Kidney capillary endothelial cell (primary cell): ENCODE measurements around the gene BEND4.
"Not testable (repeated sequence)": the region's sequence is repeated elsewhere in the genome, so short reads cannot be mapped to it uniquely, and the experiment has no call there.

Experiments used
- DNase-seq: peaks from one replicate; pipeline ENCODE4 v3.0.0-alpha.2; 2018; ENCODE audit warnings: low spot score

Gene BEND4

DNA sequence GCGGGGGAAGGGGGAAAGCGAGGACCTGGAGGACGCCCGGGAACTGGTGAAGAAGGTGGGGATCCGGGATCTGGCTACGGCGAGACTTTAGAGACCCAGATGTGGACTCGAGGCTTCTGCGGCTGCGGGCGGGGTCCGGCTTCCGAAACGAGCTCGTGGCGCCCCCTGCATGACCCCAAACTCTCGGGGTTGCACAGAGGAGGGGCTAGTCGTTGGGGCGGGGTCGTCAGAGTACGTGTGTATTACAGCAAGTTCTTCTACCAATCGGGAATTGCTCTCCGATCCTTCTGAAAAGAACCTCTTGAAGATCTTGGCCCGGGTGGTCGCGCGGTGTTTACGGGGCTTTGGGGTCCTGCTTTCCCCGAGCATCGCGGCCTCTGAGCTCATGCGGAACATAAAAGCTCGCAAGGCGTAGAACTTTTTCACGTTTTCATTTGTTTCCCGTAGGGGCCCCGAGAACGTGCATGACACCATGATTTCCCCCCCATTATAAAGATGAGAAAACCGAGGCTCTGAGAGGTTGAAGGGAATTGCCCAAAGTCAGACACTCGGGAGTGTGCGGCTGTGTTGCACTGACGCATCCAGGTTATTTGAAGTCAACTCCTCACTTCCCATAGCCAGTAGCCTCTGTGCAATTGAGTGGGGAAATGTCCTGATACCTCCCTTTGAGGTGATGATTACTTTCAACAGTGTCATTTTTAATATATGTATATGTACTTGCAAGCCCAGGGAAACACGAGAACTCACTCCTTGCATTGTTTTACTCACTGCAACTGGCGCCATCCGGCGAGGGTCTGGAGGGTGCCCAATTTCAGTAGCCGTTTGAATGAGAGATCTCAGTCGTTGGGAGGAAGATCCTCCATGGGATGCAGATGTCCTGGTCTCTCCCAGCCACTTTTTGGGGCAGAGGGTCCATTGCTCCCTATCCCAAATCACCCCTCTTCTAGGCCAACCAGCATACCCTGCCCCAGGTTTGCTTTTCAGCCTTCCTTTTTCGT is at the start of gene BEND4:
Gene BEND4, minus strand, starts transcription at position 149 of the 998 bp plus-strand sequence. CDS start 512 bp downstream, outside the sequence.
- DNase-seq = no peak

DNA sequence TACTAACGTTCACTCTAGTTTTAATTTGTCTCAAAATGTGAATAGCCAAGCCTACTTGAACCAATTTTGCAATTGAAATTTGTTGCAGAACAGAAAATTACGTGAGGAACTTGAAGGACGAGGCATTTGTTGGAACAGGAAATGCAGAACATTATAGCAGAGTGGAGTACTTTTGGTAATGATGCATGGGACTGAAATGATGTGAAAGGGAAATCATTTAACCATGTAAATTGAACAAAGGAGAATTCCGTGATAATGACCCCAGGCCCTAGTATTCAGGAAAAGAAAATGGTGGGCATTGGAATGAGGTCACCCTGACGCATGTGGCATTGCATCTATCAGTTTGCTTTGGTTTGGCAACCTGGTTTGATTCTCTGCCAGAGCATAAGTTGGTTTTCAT is 44.9 kb upstream of the BEND4 start:
- DNase-seq = no peak

DNA sequence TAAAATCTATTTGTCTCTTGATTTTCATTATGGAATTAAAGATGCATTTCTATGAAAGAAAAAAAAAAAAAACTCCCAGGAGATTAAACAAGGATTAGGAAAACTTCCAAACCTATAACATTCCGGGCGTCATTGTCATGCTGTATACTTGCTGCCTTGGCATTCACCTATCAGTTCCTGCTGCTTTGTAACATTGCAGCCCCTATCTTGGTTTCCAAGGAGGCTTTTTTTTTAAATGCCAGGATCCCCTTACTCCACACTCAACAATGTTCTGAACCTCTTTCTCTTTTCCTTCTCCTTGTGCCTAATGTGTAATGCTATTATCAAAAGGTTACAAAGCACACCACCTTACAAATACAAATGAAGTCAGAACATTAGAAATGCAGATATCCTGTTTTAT is 20.5 kb upstream of the BEND4 start:
- no peak for DNase-seq

DNA sequence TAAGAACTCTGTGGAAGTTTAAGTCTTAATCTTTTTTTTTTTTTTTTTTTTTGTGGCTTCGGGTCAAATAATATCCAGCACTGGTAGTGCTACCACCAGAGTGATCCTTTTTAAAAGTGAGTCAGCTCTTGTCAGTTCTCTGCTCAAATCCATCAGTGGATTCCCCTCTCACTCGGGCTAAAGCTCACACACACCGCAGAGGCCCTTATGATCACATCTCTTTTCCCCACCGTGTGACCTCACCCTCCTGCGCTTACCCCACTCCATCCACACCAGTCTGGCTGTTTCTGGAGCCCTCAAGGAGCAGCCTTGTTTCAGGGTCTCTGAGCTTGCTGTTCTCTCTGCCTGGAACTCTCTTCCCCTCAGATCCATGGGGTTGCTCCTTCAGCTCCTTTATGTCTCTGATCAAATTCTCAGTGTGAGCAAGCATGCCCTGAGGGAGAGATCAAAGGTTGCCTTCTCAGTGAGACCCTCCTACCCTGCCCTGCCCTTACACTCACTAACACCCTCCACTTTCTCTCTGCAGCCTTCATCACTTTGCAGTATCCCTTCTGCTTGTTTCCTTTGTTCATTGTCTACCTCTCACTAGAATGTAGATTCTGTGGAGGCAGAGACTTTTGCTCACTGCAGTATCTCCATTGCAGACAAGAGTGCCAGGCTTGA is 19.8 kb upstream of the BEND4 start:
- DNase-seq = no peak

DNA sequence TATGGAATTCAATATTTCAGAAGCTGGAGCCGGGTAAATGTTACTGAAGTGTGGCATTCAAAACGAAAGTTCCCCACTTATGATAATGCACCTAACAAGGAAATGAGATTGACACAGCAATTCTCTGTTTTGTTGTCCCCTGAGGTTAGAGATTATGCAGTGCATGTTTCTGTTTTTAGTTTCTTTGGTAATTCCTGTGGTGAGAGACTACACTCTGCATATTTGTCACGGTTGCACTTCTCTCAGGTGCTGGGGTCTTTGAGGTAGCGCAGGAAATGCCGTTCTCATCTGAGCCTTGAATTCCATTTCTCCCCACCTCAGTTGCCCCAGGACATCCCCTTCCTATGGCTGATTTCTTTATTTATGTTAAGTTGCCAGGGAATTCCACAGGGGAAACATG is 15.3 kb upstream of the BEND4 start:
- no peak for DNase-seq

DNA sequence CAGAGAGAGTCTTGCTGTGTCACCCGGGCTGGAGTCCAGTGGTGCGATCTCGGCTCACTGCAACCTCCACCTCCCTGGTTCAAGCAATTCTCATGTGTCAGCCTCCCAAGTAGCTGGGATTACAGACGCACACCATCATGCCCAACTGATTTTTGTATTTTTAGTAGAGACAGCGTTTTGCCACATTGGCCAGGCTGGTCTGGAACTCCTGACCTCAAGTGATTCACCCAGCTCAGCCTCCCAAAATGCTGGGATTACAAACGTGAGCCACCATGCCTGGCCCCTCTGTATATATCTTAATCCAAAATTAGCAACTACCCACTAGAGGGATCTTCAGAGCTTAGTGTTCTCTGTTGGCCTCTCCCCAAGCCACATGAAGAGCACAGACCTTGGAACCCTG is 13.7 kb upstream of the BEND4 start:
- not testable (repeated sequence) for DNase-seq

DNA sequence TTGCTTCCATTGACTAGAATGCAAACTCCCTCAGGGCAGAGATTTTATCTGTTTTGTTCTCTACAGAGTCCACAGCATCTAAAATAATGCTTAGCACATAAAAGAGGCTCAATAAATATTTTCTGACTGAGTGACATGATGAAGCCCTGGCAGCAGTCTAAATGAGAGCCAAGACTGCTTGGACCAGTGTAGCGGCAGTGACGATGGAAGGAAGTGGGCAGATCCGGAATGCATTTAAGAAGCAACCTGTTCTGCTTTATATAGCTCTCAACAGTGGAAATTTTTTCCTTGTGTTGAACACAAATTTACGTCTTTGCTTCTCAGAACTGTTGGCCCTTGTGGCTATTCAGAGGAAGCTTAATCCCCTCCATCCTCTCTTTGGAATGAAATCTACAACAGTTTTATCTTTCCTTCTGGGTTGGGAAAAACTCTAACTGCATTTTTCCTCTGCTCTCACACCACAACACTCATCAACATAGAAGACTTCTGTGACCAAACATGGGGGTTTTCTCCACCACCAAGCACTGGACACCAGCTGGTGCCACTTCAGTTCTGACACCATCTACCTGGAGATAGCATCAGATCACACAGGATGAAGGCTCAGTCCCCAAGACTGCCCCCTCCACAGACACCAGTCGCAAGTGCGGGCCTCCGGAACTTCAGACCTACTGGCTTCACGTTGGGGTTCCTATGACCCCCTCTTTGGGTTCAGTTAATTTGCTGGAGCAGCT is 7.0 kb upstream of the BEND4 start:
- DNase-seq = no peak

DNA sequence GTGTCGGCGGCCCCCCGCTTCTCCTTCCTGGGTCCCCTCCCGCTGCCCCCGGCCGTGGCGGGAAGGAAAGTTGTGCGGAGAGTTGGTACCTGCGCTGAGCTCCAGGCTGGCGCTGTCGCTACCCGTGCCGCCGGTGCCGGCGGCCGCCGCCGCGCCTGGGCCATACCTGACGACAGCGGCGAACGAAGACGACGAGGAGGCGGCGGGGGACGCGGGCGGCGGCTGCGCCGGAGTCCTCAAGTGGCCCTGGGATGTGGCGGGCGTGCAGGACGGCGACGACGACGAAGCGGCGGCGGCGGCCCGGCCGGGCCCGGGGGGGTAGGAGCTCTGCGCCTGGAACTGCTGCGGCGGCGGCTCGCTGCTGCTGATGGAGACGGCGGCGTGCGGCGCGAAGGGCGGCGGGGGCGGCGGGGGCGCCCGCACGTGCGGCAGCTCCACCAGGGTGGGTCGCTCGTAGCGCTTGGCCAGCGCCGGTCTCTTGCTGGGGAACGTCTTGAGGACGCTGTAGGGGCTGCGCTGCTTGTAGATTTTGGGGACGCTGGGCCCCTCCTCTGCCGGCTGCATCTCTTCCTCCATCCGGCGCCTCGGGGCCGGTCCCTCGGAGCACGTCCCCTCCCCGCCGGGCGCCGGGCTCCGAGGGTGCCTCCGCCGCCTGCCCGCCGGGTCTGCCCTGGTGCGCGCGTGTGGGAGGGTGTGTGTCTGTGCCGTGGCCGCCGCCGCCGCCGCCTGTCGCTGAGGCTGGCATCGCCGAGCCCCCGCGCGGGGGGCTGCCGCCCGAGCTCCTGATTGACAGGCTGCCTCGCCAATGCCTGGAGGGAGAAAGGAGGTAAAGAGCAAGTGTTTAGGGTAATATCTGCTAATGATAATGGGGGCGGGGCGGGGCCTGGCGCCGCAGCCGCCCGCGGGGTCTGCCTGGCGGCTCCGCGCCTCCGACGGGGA is 618 bp downstream of the BEND4 start:
- no peak for DNase-seq

DNA sequence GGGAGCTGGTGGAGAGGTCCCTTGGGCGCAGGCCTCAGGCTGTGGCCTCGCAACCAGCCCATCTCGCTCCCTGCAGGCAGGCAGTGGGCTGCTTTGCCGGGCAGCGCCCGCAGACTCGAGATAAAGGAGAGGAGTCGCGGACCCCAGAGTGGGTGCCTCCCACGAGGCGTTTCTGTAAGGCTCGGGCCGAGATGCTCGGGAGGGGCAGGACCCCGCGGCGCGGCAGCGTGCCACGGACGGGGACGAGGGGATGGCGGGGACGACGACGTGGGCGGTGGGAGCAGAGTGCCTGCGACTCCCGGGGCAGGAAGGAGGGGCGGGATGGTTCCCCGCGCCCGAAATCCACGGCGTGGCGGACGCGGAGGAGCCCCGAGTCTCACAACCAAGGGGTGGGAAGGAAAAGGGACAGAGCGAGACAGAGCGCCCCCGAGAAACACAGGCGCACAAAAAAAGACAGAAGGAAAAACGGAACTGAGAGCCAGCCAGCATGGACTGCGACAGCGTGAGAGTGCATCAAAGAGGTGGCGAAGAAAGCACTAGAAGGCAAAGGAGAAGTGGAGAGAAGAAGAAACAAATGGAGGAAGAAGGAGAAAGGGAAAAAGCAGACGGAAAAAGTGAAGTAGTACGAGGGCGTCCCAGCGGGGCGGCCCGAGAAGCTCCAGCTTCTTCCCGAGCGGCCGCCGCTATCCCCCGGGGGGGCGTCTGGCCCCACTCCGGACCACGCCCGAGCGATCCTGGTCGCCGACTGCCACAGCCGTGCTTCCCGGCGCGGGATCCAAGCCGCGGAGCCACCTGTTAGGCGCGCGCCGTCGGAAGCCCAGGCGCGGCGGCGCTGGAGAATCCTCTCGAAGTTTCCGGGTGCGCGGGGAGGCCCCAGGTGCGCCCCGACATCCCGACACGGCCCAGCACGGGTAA is 1.5 kb downstream of the BEND4 start:
- no peak for DNase-seq

DNA sequence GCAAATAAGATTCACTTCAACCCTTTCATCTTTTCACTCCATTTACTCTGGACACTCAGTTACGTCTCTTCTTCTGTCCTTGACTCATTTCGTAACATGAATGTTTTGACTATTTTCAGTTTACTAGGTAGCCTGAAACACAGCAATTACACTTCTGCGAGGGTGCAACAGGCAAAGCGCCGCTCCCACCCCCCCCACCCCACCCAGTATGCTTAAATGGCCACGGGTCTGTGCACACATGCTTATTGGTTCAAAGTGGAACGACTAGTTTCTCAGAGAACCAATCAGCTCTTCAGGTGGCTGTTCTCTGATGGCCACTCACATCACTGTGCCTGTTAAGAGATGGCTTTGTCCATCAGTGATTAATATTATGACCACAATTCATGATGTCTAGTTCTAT is 3.5 kb downstream of the BEND4 start:
- DNase-seq = no peak

DNA sequence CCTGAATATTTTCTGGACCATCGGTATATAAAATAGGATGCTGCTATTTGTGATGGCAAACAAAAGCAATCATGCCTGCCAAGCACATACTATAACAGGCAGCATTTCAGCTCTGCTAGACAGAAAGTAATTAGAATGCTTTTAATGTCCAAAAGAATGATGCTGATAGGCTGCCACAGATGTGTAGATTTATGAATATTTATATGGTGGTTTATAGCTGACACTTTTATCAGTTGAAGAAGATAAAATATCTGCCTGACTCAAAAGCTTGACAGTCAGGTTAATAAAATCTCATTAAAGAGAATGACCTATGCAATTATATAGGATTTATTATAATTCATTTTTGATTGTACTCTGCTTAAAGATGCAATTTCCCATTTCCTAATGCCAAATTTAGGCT is 4.0 kb downstream of the BEND4 start:
- no peak for DNase-seq

DNA sequence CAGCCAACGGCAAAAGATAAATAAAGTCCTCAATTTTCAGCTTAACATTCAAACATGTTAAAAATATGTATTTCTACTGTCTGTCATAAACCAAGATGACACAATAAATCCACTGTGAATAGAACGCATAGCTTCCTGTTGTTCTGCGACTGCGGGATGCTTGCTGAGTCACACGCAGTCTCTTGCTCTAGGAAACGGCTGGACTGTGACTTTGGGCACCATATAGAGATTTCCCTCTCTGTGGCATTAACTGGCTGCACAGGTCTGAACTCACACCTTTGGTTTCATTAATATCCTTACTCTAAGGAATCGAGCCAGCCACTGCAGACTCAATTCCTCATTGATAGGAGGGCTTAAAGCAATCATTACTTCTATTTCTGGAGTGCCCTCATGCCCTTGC is 8.4 kb downstream of the BEND4 start:
- peak; percentile 76 for DNase-seq

DNA sequence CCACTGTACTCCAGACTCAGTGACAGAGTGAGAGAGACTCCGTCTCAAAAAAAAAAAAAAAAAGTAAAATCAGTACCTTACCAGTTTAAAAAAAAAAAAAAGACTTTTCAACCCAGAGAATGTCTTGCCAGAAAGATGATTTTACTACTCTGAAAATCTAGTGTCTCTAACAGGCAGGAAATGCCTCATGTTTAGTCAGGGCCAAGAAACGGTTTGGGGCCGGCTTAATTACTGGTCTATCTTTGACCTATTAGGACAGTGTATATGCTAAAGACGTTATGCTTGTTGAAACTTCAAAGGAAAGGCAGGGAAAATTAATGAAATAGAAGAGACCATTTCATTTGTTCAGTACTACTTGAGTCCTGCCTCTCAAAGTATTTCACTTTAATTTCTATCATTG is 9.9 kb downstream of the BEND4 start:
- DNase-seq = peak; percentile 75

DNA sequence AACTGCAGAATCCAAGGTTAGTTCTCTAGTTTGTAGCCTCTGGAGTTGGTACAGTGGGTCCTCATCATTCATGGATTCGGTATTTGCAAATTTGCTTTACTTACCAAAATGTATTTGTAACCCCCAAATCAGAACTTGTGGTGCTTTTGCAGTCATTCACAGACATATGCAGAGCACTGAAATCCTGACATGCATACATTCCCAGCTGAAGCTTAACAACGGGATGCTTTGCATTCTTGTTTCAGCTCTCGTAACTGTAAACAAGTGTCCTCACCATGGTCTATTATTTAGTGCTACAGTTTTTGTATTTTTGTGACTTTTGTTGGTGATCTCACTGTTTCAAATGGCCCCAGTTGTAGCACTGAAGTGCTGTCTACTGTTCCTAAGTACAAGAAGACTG is 16.1 kb downstream of the BEND4 start:
- no peak for DNase-seq

DNA sequence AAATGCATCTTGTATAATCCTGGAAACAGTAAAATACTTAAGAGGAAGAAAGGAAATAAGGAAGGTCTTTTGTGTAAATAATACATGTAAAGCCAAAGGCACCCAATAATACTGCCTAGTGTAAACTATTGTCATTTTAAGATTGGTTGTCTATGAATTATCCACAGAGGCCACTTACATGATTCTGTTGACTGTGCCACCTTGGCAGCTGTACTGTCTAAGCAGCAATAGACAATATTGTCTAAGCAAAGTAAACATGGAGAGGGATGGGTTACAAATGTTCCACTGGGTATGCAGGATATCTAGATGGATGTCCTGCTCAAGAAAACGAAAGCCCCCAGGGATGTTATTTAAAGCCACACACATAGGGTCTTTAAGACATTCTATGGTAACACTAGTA is 19.4 kb downstream of the BEND4 start:
- no peak for DNase-seq

DNA sequence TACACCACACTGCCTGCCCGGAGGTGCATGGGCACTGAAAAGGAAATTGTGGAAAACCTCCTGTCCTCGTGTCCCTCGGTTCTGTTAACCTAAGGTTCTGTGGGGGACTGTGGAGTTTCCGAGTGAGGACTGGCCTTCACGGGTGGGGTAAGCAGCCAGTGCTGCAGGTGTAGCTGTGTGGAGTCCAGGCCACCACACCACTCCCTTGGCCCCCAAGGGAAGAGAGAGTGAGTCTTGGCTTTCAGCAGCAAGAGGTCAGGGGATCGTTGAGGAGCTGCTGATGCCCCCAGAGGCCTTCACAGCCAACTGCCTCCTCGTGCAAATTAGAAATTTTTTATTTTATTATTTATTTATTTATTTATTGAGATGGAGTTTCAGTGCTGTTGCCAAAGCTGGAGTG is 20.4 kb downstream of the BEND4 start:
- DNase-seq = no peak

DNA sequence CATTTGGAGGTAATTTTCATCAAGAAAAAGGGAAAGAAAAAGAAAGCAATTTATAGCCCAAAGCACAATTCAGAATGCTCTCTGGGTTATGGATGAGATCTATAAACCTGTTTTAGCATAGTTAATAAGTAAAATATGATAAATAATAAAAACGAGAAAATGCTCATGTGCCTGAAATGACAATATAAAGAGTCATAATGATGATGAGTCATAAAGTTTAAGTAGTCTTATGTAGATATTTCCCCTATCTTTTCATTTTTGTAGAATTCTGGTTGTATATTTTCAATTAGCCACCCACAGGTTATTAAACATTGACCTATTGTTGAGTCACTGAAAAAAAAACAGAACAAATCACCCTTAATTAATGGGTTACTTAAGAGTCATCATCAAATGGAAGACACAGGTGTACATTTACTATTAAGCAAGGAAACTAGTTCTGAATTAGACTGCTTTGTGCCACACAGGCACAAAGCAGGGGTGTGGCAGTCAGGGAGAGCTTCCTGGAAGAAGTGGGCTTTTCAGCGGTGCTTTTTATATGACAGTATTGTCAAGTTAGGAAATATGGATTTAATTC is 29.3 kb downstream of the BEND4 start:
- no peak for DNase-seq

DNA sequence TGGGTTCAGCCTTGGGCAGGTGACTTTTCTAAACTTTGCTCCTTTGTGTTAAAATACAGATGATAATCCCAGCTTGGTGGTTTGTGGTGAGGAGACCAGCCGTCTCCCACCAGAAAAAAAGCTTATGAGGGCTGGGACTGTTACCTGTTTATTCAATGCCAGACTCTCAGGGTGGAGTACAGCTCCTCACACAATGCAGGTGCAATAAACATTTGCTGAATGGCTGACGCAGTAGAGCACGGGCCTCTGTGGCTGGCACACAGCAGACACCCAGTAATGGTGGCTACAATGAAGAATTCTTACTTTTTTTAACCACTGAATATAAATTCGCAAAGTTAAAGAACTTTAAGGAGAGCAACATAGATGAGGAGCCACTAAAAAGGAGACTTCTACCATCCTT is 30.2 kb downstream of the BEND4 start:
- DNase-seq = no peak

DNA sequence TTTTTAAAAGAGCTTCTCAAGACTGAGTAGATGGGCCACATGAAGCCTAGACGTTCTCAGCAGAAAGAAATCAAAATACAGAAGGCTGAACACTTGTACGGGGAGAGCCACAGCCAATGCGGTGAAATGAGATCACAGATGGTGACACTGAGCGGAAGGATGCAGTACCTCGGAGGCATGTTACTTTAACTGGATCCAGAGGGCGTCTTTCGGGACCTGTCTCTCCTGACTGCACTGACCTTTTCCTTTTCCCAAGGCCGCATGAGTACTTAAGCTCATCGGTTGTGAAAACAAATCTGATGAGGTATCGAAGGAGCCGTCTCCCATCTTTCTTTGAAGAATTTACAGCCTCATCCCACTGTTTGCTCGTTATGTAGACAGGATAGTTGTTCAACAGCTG is 32.6 kb downstream of the BEND4 start:
- DNase-seq = no peak

DNA sequence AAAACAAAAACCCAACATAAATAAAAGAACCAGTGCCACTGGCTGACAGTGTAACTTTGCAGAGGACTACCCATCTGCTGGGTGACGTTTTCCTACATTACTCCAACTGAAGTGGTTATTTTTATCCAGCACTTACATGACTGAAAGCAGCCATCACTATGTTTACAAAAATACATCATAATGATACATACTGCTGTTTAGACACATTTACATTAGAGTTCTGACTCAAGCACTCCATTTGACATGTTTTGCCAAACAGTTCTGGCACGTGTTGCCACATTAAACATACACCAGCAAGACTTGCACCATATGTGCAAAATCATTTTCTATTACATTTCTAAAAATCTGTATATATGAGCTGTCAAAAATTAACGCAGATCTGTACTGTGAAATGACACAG is 39.6 kb downstream of the BEND4 start:
- no peak for DNase-seq
